HG03039 (cell line): Measurements from ENCODE around the gene RIPOR3.
"Not testable (repeated sequence)": the region's sequence is repeated elsewhere in the genome, so short reads cannot be mapped to it uniquely, and the experiment has no call there.

ENCODE experiments used
- ATAC-seq: cut with Tn5 transposase; IDR thresholded peaks from one replicate; pipeline ENCODE4 v1.9.1; 2021; ENCODE audit warnings: mild to moderate bottlenecking, moderate library complexity; ENCODE audit not compliant: unreplicated experiment

Gene RIPOR3

DNA sequence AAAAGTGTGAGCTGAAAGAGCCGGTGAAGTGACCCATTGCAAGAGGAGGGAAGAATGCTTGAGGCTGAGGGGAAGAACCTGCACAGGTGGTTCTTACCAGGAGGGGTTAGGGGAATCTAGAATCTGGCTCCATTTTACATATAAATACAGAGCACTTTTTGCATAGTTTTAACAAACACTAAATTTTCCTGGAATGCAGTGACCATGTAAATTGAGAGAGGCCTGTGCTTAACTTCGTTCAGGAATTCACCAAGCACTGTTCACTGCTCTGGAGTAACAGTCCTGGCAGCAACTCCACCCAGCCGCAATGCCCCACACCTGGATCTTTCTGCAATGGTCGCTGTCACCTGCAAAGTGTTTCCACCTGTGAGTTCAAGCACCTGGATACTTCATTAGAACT is 13.2 kb upstream of the RIPOR3 start:
- no peak for ATAC-seq

DNA sequence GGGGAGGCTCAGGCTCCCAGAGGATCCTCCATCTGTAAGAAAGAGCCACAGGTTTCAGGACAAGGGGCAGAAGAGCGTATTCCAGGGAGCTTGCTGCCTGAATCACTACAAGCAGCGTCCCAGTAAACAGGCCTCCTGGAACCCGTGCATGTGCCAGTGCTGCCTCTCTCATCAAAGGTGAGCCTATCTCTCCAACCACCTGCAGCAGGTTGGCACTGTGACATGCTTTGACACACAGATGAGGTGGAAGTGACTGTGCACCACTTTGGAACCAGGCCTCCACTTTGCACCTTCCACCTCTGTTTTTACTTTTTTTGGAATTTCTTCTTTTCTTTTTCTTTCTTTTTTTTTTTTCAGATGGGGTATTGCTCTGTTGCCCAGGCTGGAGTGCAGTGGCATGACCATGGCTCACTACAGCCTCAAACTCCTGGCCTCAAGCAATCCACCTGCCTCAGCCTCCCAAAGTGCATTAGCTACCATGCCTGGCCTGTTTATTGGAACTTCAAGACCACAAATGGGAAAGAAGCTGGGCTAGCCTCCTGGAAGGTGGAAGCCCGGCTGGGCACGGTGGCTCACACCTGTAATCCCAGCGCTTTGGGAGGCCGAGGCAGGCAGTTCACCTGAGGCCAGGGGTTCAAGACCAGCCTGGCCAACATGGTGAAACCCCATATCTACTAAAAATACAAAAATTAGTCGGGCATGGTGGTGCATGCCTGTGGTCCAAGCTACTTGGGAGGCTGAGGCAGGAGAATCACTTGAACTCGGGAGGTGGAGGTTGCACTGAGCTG is 12.5 kb upstream of the RIPOR3 start:
- ATAC-seq = not testable (repeated sequence)

DNA sequence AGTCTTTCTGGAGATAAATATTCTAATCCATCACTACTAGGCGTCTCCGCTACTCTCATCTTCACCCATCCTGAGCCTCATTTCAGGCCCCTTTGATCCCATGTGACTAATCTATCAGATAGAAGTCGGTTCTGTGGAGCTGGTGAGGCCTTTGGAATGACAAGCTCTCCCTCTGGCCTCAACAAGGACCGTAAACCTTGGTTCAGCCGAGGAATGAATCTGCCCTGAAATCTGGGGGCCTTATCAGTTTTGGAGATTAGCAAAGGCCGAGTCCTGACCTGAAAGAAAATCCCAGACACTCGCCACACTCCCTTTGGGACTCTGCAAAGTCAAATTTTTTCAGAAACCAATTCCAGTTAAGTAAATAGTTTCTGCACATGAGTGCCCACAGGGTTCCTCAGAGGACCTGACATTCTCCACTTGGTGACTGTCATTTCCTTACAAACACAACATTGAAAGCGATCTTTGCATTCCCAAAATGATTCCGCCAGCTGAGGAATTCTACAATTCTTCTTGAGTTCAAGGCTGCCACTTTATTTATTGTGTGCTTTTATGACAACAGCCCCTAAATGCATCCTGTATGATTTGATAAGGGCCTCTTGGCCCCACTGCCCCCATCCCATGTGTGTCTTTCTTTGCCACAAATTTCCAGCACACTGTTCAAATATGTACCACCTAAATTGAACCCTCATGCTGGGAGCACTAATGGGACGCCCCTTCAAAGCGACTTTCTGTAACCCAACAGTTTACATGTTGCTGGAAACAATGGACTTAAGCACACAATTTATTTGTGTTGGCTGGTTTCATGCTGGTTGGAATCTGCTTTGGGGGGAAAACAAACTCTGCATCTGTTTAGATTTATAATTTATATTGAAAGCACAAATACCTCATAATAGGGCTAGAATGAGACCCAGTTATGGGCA is 10.0 kb upstream of the RIPOR3 start:
- ATAC-seq = no peak

DNA sequence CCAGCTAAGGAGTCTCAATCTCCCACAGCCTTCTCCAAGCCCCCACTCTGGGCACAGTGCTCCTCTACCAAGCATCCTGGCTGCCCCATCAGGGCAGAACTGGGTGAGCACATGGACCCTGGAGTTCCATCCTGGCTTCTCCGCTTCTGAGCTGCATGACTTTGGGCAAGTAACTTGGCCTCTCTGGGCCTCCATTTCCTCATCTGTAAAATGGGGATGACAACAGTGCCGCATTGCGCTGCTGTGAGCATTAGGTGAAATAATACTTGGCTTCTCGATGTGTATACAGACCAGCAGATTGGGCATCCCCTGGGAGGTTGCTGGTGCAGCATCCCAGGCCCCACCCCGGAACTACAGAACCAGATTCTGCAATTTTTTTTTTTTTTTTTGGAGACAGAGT is 8.3 kb upstream of the RIPOR3 start:
- no peak for ATAC-seq

DNA sequence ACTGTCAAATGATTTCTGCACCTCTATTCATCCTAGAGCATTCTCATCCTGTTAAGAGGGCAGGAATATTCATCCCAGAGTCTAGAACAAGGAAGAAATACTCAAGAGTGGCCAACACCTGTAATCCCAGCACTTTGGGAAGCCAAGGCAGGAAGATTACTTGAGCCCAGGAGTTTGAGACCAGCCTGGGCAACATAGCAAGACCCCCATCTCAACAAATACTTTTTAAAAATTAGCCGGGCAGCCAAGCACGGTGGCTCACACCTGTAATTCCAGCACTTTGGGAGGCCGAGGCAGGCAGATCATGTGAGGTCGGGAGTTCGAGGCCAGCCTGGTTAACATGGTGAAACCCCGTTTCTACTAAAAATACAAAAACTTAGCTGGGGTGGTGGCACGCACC is 6.9 kb upstream of the RIPOR3 start:
- not testable (repeated sequence) for ATAC-seq

DNA sequence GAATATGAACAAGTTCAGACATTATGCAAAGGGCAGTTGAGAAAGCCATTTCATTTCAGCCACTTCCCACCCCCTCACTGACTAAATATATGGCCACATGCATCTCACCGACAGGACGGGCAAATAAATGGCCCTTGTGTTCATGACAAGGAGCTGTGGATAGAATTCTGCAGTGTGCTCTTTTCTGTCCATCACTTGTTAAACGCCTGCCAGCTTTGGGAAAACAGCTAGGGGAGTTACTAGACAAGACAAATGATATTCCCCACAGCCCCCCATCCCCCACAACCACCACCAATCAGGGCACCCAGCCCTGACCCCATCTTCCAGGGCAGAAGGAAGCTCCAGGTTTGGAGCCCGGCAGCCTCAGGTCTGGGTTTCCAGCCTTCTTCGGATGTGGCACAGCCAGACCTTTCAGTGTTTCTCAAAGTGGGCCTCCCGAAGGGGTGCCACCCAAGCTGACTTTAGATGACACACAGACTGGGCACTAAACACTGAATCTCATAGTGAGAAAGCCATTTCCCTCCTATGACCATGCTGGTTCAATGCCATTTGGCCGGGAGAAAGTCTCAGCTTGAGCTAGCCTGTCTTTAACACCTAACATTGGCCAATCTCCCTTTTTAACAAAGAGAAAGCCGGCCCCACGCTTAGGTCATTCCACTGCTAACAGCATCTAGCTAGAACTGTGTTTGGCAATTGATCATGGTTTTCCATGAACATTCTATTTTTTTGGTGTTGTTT is 4.0 kb upstream of the RIPOR3 start:
- no peak for ATAC-seq

DNA sequence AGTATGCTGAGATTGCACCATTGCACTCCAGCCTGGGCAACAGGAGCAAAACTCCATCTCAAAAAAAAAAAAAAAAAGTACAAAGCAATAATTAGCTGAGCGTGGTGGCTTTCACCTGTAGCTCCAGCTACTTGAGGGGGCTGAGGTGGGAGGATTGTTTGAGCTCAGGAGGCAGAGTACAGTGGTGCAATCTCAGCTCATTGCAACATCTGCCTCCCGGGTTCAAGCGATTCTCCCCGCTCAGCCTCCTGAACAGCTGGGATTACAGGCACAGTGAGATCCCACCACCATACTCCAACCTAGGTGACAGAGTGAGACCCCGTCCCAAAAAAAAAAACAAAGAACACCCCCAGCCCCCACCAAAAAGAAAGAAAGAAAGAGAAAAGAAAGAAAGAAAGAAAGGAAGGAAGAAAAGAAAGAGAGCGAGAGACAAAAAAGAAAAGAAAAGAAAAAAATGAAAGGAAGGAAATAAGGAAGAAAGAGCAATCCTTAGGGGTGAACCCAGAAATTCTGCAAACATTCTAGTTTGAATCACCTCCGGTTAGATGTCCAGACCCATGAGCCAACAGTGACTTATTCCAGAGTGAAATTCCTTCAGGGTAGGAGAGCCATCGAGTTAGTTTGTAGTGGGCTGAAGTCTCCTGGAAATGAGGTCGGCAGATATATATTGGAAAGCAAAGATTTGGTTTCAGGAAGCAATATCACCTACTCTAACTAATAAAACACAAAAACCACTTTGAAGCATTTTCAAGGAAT is 3.2 kb upstream of the RIPOR3 start:
- no peak for ATAC-seq

DNA sequence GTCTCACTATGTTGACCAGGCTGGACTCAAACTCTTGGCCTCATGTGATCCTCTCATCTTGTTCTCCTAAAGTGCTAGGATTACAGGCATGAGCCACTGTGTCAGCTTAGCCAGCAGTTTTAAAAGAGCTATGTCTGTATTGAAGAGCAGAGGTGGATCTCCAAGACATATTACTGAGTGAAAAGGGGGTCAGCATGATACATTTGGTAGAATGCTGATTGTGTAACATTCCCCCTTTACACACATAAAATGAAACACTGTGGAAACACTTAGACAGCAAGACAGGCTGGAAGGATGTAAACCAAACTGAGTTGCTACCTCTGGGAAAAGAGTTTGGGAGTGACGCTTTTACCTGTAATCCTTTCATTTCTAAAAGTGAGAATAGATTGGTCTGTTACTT is 1.7 kb upstream of the RIPOR3 start:
- ATAC-seq = no peak

DNA sequence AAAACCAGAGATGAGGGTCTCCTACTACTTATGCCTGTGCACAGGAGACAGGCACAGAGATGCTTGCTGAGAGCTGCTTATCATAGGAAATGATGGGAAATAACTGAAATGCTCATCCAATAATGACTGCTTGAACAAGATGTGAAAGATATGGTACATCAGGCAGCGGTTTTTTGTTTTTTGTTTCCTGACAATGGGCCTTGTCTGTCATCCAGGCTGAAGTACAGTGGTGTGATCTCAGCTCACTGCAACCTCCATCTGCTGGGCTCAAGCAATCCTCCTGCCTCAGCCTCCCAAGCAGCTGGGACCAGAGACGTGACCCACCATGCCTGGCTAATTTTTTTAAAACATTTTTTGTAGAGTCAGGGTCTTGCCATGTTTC is 1.2 kb upstream of the RIPOR3 start:
- ATAC-seq = no peak

DNA sequence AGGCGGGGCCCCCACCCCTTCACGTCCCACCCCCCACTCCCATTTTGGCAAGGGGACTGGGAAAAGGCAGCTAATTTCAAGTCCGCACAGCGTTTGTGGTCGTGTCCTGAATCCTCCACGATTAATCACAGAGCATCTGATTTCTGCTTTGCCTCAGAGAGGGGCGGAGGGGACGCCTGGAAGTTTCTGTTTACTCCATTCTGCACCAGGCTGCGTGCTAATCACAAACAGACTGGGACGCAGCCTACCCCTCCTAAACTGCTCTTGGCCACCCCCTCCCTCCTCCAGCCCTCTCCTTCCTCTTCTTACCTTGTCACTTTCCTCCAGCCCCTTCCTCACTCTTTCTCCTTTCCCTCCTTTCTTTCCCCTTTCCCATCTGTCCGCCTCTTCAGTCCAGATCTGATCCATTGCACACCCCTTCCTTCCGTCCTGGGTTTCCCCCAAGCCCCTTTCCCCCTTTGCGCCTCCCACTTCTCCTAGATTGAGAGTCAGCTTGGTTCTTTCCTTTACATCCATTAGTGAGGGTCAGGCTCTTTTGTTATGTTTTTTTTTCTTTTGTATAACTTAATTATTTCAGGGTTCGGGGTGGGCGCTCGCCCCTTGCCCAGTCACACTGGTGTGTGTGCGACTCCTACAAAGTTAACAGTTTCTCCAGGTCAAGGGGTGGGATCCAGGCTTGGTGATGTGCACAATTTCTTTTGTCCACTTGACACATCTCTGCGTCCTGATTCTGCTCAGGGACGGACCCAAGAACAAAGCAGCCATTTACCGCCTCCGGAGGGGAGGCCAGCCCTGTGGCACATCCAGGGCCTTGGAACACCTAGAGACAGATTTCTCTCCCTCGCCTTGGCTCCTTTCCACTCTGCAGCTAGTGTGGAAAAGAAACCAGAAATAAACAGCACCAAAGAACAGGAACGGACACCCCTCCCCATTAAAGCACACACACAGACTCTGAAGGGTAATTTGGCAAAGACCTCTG is 520 bp upstream of the RIPOR3 start:
- no peak for ATAC-seq

DNA sequence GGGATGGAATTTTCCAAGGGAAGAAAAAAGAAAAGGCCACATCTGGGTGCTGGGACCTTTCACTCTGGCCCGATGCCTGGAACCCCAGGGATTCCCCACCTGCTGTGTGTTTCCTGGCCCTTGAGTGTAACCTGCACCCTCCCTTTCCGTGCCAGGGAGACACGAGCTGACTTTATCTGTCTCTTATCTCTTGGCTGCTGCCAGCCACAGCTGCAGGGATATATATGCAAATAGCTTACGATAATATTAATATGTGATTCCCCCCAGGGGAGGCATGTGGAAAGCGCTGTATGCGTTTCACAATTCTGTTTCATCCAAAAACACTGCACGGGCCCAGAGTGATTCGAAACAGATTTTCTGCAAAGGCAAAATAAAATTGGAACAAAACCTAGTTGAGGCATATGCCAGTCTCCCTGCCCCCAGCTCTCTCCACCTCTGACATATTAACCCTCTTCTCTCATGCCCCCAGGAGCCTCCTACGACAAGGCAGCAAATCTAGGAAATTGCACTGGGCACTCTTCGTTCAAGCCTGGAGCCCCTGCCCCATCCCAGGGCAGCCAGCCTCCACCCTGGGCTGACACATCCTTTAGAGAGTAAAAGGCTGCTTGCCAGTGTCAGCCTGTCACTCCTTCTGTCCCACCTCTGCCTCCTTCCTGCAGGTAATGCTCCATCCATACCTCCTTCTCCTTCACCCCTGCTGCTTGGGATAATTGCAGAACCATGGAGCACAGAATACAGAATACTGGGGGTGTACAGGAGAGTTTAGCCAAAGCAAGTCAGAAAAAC is 1.3 kb downstream of the RIPOR3 start:
- ATAC-seq = no peak

DNA sequence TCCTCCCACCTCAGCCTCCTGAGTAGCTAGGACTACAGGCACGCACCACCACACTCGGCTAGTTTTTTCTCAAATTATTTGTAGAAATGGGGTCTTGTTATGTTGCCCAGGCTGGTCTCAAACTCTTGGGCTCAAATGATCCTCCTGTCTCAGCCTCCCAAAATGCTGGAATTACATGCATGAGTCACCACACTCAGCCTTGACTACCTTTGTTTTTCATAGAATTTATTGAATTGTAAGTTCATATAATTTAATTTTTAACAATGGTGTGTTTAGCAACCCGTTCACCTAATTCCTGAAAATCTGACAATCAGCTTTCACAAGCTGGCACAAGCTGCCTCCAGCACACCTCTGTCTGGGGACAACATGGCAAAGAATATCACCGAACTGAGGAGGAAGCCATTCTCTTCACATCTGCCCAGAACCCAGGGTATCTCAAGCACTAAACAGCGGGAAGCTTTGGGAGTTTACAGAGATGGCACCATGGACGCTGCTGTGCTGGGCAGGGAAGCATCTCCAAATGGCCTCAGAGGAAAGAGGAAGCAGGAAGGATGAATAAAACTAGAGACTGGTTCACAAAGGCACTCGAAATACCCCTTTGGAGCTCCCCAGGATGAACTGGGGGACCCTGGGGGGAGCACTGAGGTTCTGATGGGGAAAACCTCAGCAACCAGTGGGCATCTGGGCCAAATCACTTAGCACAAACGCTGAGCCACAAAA is 2.9 kb downstream of the RIPOR3 start:
- no peak for ATAC-seq

DNA sequence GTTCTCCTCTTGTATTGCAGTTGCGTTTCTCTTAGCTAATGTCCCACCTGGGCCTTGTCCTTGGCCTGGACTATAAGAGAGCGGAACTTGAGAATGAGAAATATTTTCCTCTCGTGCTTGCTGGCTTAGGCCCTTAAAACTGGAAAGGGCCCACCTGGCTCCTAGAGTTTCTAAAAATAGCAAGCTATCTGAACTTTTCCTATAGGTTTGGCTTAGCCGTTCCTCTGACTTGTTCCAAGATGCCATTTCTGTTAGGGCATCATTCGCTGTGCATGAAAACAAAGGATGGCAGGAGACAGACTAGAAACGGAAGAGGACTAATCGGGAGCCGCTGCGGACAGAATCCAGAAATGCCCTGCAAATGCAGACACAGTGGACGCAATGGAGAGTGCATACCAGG is 4.5 kb downstream of the RIPOR3 start:
- ATAC-seq = no peak

DNA sequence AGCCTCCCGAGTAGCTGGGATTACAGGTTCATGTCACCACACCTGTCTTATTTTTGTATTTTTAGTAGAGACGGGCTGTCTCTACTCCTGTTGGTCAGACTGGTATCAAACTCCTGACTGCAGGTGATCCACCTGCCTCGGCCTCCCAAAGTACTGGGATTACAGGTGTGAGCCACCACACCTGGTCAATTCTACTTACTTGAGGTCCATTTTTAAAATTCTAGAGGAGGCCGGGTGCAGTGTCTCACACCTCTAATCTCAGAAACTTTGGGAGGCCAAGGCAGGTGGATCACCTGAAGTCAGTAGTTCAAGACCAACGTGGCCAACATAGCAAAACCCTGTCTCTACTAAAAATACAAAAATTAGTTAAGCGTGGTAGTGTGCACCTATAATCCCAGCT is 7.8 kb downstream of the RIPOR3 start:
- no peak for ATAC-seq

DNA sequence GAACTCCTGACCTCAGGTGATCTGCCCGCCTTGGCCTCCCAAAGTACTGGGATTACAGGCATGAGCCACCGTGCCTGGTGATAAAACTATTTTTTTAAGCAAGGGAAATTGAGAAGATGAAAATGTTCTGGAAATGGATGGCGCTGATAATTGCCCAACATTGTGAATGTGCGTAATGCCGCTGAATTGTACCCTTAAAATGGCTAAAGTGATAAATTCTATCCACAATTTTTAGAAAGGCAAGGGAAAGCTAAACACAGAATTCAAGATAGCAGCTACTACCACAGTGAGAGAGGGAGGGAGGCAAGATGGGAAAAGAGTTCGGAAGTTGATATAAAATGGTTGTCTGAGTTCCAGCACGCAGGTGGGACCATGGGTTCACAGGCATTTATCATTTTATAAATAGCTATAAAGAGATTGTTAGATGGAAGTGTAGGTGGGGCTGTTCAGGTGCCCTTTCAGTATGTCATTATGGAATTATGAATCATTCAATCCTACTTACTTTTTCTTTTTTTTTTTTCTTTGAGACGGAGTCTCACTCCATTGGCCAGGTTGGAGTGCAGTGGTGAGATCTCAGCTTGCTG is 8.3 kb downstream of the RIPOR3 start:
- ATAC-seq = no peak

DNA sequence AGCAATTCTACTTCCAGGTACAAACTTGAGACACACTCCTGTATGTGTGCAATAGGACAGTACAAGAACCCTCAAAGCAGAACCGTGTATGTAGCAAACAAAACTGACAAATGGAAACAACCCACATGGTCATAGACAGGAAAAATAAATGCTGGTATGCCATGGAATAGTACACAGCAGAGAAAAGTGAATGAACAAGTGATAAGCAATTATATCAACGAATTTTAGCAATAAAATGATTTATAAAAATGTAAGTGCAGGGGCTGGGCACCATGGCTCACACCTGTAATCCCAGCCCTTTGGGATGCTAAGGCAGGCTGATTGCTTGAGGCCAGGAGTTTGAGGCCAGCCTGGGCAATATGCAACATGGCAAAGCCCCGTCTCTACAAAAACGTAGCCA is 9.3 kb downstream of the RIPOR3 start:
- no peak for ATAC-seq

DNA sequence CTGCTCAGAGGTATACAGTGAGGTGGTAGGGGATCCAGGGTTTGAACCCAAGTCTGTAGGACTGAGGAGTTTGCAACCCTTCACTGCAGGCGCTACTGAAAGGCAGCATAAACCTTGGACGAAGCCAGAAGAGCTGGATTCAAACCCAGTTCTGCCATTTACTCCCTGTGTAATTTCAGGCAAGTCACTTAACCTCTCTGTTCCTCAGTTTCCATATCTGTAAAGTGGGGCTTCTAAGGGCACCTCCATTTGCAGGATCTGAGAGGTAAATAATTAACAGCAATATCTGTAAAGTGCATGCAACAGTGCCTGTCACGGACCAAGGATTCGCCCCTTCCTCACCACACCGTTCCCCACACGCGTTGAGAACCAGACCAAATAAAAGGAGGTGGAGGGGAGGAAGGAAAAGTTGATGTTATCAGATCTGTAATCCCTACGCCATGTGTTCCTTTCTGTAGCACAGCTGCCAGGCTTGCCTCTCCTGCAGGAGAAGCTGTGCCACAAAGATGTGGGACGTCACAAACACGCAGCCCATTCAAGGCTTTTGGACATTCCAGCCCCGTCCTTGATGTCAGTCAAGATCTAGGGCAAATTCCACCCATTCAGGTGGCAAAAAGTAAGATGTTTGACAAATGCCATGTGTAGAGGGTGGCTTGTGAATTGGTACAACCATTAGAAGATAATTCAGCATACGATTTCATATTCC is 9.8 kb downstream of the RIPOR3 start:
- no peak for ATAC-seq
